Rectal smooth muscle tissue (tissue), 1 donor: Measurements from ENCODE around the gene AGPAT4.
"Not testable (repeated sequence)": the region's sequence is repeated elsewhere in the genome, so short reads cannot be mapped to it uniquely, and the experiment has no call there.

Experiments
- H3K27ac ChIP-seq: one replicate; pipeline ENCODE4 v1.7.0; 2013; ENCODE audit warnings: low read depth, low read length, inconsistent platforms
- H3K27me3 ChIP-seq: one replicate; pipeline ENCODE4 v1.7.0; 2013; ENCODE audit warnings: low read length; ENCODE audit not compliant: control insufficient read depth, insufficient read depth
- H3K36me3 ChIP-seq: one replicate; pipeline ENCODE4 v1.7.0; 2013; ENCODE audit warnings: low read length; ENCODE audit not compliant: control insufficient read depth, insufficient read depth
- H3K4me1 ChIP-seq: one replicate; pipeline ENCODE4 v1.7.0; 2013; ENCODE audit warnings: low read length; ENCODE audit not compliant: control insufficient read depth, insufficient read depth
- H3K4me3 ChIP-seq: one replicate; pipeline ENCODE4 v1.7.0; 2013; ENCODE audit warnings: low read length
- H3K9ac ChIP-seq: one replicate; pipeline ENCODE4 v1.7.0; 2013; ENCODE audit warnings: low read length

AGPAT4 gene

GRCh38 chr6:161176428-161176827 is 97.4 kb downstream of the AGPAT4 start:
- not testable (repeated sequence) for H3K27ac ChIP-seq, H3K4me3 ChIP-seq, H3K4me1 ChIP-seq, H3K9ac ChIP-seq, H3K27me3 ChIP-seq, H3K36me3 ChIP-seq

- not testable (repeated sequence) for H3K36me3 ChIP-seq, H3K27me3 ChIP-seq, H3K27ac ChIP-seq, H3K9ac ChIP-seq, H3K4me1 ChIP-seq, H3K4me3 ChIP-seq
These were observed 101.1 kb downstream of the AGPAT4 start for GRCh38 chr6:161172769-161173168.

GRCh38 chr6:161171207-161171606 is 102.7 kb downstream of the AGPAT4 start:
- no peaks in the 10 kb centered on the region for H3K27me3 ChIP-seq
- no peaks in the 10 kb centered on the region for H3K36me3 ChIP-seq
- H3K4me1 ChIP-seq: peaks cover 6% of the 10 kb centered on the region
- H3K27ac ChIP-seq: no peak overlapping the region
- no peak overlapping the region for H3K4me3 ChIP-seq
- no peak overlapping the region for H3K9ac ChIP-seq

GRCh38 chr6:161169696-161170095 is 104.2 kb downstream of the AGPAT4 start:
- H3K27me3 ChIP-seq: no peaks in the 10 kb centered on the region
- peaks cover 6% of the 10 kb centered on the region for H3K4me1 ChIP-seq
- H3K9ac ChIP-seq: no peak overlapping the region
- H3K27ac ChIP-seq: no peak overlapping the region
- no peaks in the 10 kb centered on the region for H3K36me3 ChIP-seq
- H3K4me3 ChIP-seq: no peak overlapping the region

- Histone ChIP-seq H3K4me3 (no peak overlapping the region), H3K27ac (no peak overlapping the region)
These were observed 104.8 kb downstream of the AGPAT4 start for GRCh38 chr6:161169035-161169434.

GRCh38 chr6:161168281-161168891 is 105.5 kb downstream of the AGPAT4 start:
- Histone ChIP-seq H3K27me3 (no peaks in the 10 kb centered on the region), H3K27ac (no peak overlapping the region), H3K4me1 (peaks cover 6% of the 10 kb centered on the region), H3K4me3 (no peak overlapping the region), H3K9ac (no peak overlapping the region), H3K36me3 (peaks cover 3% of the 10 kb centered on the region)

More at GRCh38 chr6:161169035-161169434, 104.8 kb downstream of the AGPAT4 start:
- Histone ChIP-seq H3K4me1 (peaks cover 6% of the 10 kb centered on the region), H3K27me3 (no peaks in the 10 kb centered on the region), H3K36me3 (peaks cover 2% of the 10 kb centered on the region), H3K9ac (no peak overlapping the region)

GRCh38 chr6:161166677-161167076 is 107.2 kb downstream of the AGPAT4 start:
- peaks cover 6% of the 10 kb centered on the region for H3K4me1 ChIP-seq
- H3K4me3 ChIP-seq: no peak overlapping the region
- H3K27me3 ChIP-seq: no peaks in the 10 kb centered on the region
- peaks cover 3% of the 10 kb centered on the region for H3K36me3 ChIP-seq
- no peak overlapping the region for H3K27ac ChIP-seq
- no peak overlapping the region for H3K9ac ChIP-seq

GRCh38 chr6:161166176-161166575 is 107.7 kb downstream of the AGPAT4 start:
- Histone ChIP-seq H3K9ac (no peak overlapping the region), H3K4me1 (peaks cover 9% of the 10 kb centered on the region), H3K27me3 (no peaks in the 10 kb centered on the region), H3K36me3 (peaks cover 3% of the 10 kb centered on the region), H3K27ac (no peak overlapping the region), H3K4me3 (no peak overlapping the region)

- no peaks in the 10 kb centered on the region for H3K27me3 ChIP-seq
- H3K9ac ChIP-seq: no peak overlapping the region
- H3K36me3 ChIP-seq: peaks cover 3% of the 10 kb centered on the region
- H3K4me3 ChIP-seq: no peak overlapping the region
- H3K4me1 ChIP-seq: peaks cover 9% of the 10 kb centered on the region
- no peak overlapping the region for H3K27ac ChIP-seq
These were observed 109.7 kb downstream of the AGPAT4 start for GRCh38 chr6:161164182-161164625.

GRCh38 chr6:161163466-161164181 is 110.2 kb downstream of the AGPAT4 start:
- Histone ChIP-seq H3K4me3 (no peak overlapping the region), H3K27ac (no peak overlapping the region), H3K27me3 (no peaks in the 10 kb centered on the region), H3K9ac (no peak overlapping the region), H3K36me3 (peaks cover 3% of the 10 kb centered on the region), H3K4me1 (peaks cover 9% of the 10 kb centered on the region)

GRCh38 chr6:161162722-161163121 is 111.1 kb downstream of the AGPAT4 start:
- H3K4me3 ChIP-seq: no peak overlapping the region
- no peaks in the 10 kb centered on the region for H3K27me3 ChIP-seq
- H3K9ac ChIP-seq: no peak overlapping the region
- H3K36me3 ChIP-seq: peaks cover 3% of the 10 kb centered on the region
- no peak overlapping the region for H3K27ac ChIP-seq
- H3K4me1 ChIP-seq: peaks cover 9% of the 10 kb centered on the region

- H3K27ac ChIP-seq: no peak overlapping the region
- peaks cover 9% of the 10 kb centered on the region for H3K4me1 ChIP-seq
- H3K27me3 ChIP-seq: no peaks in the 10 kb centered on the region
- H3K36me3 ChIP-seq: peaks cover 3% of the 10 kb centered on the region
- no peak overlapping the region for H3K4me3 ChIP-seq
- no peak overlapping the region for H3K9ac ChIP-seq
These were observed 111.8 kb downstream of the AGPAT4 start for GRCh38 chr6:161161889-161162624.
